ENCODE results near the gene CLIC6. TPM values are rescaled to one million over a fixed set of nuclear protein-coding genes. Genes with fewer than 3 reads are reported as not detected.
"Not testable (repeated sequence)": the region's sequence is repeated elsewhere in the genome, so short reads cannot be mapped to it uniquely, and the experiment has no call there.

The CLIC6 gene
- polyA plus RNA-seq, 5 donors: 35.9 to 51.1 (median 43.4) TPM

- DNase-seq: no peak
Observed at GRCh38 chr21:34650861-34651431, 17.8 kb upstream of the CLIC6 start.

GRCh38 chr21:34651642-34652041 is 17.2 kb upstream of the CLIC6 start:
- no peak for DNase-seq

- no peak for DNase-seq
Observed at GRCh38 chr21:34653522-34653921, 15.3 kb upstream of the CLIC6 start.

- no peak for DNase-seq
Observed at GRCh38 chr21:34661848-34662247, 6.9 kb upstream of the CLIC6 start.

GRCh38 chr21:34667761-34668160 is 1.0 kb upstream of the CLIC6 start:
- DNase-seq: no peak

- DNase-seq: no peak
Observed at GRCh38 chr21:34669149-34669879, 520 bp downstream of the CLIC6 start.

GRCh38 chr21:34669880-34670219 is 1.1 kb downstream of the CLIC6 start:
- DNase-seq: not testable (repeated sequence)

GRCh38 chr21:34670220-34670961 is 1.6 kb downstream of the CLIC6 start:
- DNase-seq: no peak

GRCh38 chr21:34670962-34671348 is 2.2 kb downstream of the CLIC6 start:
- DNase-seq: no peak

GRCh38 chr21:34671462-34671861 is 2.7 kb downstream of the CLIC6 start:
- DNase-seq: no peak

- DNase-seq: no peak
Observed at GRCh38 chr21:34671891-34672290, 3.1 kb downstream of the CLIC6 start.

GRCh38 chr21:34673006-34673405 is 4.2 kb downstream of the CLIC6 start:
- DNase-seq: no peak

- DNase-seq: no peak
Observed at GRCh38 chr21:34674468-34674867, 5.7 kb downstream of the CLIC6 start.

- DNase-seq: no peak
Observed at GRCh38 chr21:34675871-34676270, 7.1 kb downstream of the CLIC6 start.

- no peak for DNase-seq
Observed at GRCh38 chr21:34679051-34679450, 10.3 kb downstream of the CLIC6 start.

- DNase-seq: no peak
Observed at GRCh38 chr21:34684174-34684876, 15.5 kb downstream of the CLIC6 start.

- no peak for DNase-seq
Observed at GRCh38 chr21:34687065-34687464, 18.3 kb downstream of the CLIC6 start.

- no peak for DNase-seq
Observed at GRCh38 chr21:34687745-34688144, 19.0 kb downstream of the CLIC6 start.

- DNase-seq: no peak
Observed at GRCh38 chr21:34688145-34688544, 19.4 kb downstream of the CLIC6 start.

GRCh38 chr21:34688715-34689114 is 19.9 kb downstream of the CLIC6 start:
- no peak for DNase-seq

- DNase-seq: no peak
Observed at GRCh38 chr21:34690041-34690792, 21.4 kb downstream of the CLIC6 start.

GRCh38 chr21:34690793-34691175 is 22.0 kb downstream of the CLIC6 start:
- no peak for DNase-seq
